ENCODE results near the gene EEFSEC.

The EEFSEC gene

DNA sequence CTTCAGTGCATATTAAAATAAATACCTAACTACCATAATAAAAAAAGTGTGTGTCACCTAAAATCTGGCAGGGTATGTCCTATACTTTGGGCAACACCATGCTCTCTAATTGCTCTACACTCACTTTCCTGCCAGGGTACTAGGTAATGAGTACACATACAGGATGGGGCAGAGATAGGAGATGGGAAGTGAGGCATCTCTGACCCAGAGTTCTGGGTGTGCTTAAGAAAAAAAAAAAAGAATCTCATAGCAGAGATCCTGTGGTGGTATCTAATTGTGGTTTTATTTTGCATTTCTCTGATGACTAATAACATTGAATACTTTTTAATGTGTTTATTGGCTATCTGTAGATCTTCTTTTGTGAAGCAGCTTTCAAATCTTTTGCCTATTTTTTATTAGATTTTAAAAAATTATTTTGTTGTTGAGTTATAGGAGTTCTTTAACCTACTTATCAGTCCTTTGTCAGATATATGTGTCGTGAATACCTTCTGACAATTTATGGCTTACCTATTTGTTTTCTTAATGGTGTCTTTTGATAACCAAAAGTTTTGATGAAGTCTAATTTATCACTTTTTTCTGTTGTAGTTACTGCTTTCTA lies 48.0 kb downstream of the EEFSEC start:
- in situ Hi-C loops (cut with HindIII; ENCODE audit: low pct_ligation_motif_present, low pct_unique_long_range_greater_than_20kb, low sequenced_read_pairs) = no loop called here
- no peak for DNase-seq

DNA sequence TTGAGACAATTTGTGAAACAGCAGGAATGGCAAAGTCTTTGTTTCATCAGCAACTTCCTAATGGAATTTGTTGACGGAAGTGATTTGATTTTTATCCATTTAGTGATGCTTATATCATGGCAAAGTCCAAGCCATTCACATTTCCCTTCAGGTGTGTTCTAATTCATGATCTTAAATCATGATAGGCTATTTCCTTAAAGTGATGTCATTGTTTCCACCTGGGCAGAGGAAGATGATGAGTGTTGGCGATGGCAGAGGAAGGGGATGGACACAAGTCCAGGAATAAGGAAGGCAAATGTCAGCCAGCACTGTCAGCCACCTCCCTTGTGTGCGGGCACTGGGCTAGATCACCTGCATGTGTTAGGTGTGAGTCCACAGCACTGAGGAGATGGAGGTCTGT lies 49.9 kb downstream of the EEFSEC start:
- in situ Hi-C loops (cut with HindIII; ENCODE audit: low pct_ligation_motif_present, low pct_unique_long_range_greater_than_20kb, low sequenced_read_pairs) = no loop called here
- no peak for DNase-seq

DNA sequence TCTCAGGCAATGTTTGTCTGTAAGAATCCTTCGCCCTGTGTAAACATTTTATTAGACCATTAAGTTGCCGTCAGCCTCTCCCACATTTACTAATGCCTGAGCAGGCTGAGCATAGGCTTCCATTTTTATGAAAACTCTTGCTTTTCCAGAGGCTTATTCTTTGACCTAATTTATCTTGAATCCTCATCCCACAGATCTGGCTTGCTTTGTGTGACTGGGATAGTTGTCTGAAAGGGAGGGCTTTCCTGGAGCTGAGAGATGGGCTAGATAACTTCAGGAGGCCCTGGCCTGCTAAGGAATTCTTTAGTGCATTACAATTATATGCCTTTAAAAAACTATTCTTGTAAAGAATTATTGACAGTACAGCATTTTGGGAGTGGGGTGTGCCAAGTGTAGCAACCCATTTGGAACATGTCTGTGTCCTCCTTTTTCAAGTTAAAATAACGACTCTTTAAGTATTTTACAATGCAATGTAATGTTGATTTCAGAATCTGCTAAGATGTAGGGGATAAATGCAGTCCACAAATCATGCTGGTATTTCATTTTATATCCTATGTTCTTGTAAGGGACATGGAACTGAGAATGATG lies 52.4 kb downstream of the EEFSEC start:
- in situ Hi-C loops (cut with HindIII; ENCODE audit: low pct_ligation_motif_present, low pct_unique_long_range_greater_than_20kb, low sequenced_read_pairs) = no loop called here
- no peak for DNase-seq

DNA sequence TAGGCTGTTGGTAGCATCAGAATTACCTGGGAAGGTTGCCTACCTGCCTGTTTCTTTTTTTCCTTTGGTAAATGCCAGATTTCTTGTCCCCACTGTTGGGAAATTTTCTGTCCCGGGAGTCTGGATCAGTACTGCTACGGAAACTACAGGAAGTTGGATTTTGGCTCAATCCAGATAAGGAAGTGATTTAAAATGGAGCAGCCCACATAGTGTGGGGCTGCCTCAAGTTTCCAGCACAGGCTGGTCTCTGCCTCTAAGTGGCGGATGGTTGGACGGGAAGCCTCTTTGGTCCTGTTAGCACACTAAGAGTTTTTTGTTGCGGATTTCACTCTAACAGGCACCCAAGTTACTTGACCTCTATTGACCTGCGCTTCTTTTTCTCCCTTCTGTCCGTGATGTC lies 54.7 kb downstream of the EEFSEC start:
- no peak for DNase-seq
- in situ Hi-C loops (cut with HindIII; ENCODE audit: low pct_ligation_motif_present, low pct_unique_long_range_greater_than_20kb, low sequenced_read_pairs) = no loop called here

DNA sequence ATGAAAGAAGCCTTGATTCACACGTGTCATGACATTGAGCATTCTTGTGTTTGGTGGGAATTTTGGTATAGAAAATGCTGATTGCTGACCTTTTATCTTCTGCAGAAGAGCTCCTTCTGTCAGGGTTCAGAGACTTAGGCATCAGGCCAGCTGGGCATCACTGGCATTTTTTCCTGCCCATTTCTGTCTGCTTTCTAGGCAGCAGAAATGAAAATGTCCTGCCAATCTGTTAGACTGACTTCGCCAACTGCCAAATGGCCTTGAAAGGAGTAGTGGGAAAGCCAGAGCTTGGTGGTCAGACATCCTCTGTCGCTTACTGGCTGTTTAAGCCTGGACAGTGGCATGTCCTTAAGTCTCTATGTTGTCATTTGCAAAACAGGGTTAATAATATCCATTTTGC lies 57.4 kb downstream of the EEFSEC start:
- in situ Hi-C loops (cut with HindIII; ENCODE audit: low pct_ligation_motif_present, low pct_unique_long_range_greater_than_20kb, low sequenced_read_pairs) = no loop called here
- no peak for DNase-seq

DNA sequence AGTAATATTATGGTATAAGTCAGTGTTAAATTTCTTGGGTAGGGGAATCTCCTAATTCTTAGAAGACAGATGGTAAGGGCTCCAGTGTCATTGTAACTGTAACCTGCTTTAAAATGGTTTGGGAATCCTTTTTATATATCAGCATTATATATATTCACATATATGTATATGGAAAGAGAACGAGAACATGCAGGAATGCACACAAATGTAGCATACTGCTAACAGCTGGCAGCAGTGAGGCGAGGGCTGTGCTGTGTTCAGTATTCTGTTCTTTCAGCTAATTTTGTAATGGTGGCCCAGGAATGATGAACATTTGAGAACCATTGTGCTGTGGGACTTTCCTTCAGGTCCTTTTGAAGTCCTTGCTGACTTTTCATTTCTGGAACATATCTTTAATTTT lies 60.8 kb downstream of the EEFSEC start:
- DNase-seq = no peak
- in situ Hi-C loops (cut with HindIII; ENCODE audit: low pct_ligation_motif_present, low pct_unique_long_range_greater_than_20kb, low sequenced_read_pairs) = no loop called here

DNA sequence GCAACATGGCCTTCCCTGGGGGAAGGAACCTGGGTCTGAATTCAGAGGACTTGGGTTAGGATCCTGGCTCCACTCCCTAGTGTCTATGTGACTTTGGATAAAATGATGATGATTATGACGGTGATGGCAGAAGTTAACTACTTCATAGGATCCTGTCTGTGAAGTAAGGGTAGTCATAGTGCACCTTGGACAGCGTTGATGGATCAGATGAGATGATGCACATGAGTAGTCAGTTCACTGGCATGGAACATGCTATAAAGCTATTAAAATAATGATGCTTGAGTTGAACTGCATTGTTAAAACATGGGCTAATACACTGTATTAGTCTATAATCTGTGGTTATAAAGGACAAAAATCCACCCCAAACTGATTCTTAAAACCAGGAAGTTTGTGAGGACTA lies 62.0 kb downstream of the EEFSEC start:
- peak; percentile 41 for DNase-seq
- in situ Hi-C loops (cut with HindIII; ENCODE audit: low pct_ligation_motif_present, low pct_unique_long_range_greater_than_20kb, low sequenced_read_pairs) = no loop called here

DNA sequence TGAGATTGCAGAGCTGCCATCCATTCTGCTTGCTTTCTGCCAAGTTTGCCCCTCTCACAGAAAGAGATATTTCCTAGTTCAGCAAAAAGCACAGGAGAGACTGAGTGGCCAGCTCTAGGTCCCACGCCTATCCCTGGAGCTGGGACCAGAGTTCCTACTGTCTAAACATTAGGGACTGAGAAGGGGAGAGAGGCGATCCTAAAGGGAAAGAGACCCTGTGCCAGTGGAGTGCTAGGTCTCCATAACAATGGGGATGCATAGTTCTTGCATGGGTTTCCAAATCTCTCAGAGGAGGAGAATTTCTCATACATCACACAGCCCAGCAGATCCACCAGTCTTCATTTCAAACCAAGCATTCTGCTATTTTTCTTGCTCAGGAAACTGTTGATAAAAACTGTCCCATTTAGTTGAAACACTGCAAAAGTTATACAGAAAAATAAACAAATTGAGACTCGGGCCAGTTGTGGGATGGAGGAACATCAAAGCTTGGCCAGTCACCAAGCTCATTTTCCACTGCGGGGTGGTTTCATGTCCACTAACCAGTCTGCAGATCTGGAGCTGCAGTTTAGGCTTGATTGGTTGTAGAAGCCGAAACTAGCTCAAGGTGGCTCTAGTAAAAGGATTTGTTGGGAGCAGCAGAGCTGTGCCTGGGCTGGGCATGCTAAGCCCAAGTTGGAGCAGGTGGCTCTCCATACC lies 62.7 kb downstream of the EEFSEC start:
- in situ Hi-C loops (cut with HindIII; ENCODE audit: low pct_ligation_motif_present, low pct_unique_long_range_greater_than_20kb, low sequenced_read_pairs) = no loop called here
- no peak for DNase-seq

DNA sequence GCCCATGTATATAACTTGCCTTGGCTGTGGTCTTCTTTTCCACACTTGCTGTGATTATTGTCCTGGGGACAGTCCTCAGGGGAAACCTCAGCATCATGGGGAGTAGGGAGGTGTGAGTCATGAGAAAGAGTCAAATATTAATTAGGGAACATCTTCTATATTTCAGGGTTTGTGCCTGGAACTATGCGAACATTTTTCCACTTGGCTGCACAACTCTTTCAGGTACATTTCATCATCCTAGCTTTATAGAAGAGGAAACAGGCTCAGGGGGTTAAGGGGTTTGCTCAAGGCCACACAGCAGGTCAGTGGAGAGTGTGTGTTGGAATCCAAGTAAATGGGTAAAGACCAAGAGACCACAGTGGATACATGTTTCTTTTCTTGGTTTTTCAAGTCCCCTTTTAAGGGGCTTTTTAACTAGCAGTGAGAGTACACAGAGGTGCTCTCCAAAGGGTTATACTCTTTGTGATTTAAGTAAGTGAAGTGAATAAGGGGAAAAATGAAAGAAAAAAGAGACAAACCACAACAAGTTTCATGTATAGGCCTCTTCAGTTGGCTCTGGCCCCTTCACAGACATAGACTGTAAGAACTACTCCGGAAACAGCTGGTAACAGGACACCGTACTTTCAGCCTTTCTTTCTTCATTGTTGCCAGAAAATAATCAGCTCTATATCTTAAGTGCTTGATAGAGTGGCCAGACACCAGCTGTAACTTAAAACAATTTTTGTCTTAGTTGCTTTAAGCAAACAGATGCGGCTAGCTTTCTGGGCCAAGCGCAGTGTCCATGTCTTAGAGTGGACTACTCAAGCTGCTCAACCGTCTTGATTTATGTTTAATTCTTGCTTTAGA lies 64.6 kb downstream of the EEFSEC start:
- in situ Hi-C loops (cut with HindIII; ENCODE audit: low pct_ligation_motif_present, low pct_unique_long_range_greater_than_20kb, low sequenced_read_pairs) = no loop called here
- peak; percentile 74 for DNase-seq

DNA sequence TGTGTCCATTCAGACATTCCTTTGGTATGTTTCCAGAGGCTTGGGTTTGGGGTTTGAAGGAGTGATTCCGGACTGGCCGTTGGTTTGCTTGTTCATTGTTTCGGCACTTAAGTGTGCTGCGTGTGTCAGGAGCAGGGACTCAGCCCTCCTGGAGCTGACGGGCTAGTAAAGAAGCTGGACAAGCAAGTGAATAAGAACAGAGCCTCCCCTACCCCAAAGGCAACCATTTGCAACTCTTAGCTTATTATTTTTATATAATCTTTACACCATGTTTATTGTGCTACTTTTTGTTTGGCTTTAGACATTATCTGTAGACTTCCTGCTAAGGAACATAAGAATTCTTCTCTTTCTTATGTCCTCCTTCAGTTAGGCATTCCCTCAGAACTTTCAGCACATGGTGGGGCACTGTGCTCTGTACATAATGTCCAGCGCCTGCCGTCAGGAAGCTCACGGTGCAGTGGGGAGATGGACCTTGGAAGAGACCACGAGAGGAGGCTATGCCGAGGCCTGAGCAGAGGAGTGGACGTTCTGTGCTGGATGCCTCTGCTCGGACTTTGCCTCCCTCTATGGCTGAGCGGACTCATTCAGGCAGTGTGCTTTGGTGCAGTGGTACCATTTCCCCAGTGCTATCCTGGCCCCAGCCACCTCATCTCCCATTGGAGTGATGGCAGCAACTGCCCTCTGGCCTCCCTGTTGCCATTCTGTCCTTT lies 65.4 kb downstream of the EEFSEC start:
- DNase-seq = no peak
- in situ Hi-C loops (cut with HindIII; ENCODE audit: low pct_ligation_motif_present, low pct_unique_long_range_greater_than_20kb, low sequenced_read_pairs) = no loop called here

DNA sequence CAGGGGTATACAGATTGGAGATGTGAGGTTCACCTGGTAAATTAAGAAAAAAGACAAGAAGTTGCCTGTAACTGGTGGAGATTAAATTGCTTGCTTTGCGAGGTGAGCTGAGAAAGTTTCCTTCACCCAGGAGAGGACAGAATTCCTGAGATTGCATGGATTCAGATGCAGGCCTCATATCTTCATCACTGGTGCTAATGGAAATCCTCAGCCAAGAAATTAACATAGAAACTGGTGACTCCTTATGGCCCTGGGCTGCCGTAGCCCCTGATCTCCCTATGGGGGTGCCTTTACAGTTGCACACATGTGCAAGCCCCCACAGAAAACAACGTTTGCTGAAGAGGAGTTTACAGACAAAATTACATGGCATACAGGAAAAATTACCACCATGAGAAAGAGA lies 68.0 kb downstream of the EEFSEC start:
- in situ Hi-C loops (cut with HindIII; ENCODE audit: low pct_ligation_motif_present, low pct_unique_long_range_greater_than_20kb, low sequenced_read_pairs) = no loop called here
- DNase-seq = no peak

DNA sequence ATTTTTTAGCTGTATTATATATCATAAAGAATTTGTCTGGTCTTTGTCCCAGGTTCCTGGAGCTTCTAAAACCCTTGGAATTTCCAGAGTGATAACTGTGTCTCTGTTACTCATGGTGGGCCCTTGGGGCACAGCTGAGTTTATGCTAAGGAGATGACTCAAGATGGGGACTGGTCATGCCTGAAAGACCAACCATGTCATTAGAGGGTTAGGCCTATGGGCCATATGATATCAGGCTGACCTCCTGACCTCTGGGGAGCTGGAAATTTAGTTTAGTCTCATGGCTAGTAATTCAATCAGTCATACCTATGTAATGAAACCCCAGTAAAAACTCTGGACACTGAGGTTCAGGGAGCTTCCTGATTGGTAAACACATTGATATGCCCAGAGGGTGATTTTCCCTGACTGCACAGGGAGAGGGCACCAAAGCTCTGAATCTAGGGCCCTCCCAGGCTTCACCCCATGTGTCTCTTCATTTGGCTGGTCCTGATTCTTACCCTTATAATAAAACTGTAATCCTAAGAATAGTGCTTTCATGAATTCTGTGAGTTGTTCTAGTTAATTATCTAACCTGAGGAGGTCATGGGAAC lies 69.6 kb downstream of the EEFSEC start:
- no peak for DNase-seq
- in situ Hi-C loops (cut with HindIII; ENCODE audit: low pct_ligation_motif_present, low pct_unique_long_range_greater_than_20kb, low sequenced_read_pairs) = no loop called here

DNA sequence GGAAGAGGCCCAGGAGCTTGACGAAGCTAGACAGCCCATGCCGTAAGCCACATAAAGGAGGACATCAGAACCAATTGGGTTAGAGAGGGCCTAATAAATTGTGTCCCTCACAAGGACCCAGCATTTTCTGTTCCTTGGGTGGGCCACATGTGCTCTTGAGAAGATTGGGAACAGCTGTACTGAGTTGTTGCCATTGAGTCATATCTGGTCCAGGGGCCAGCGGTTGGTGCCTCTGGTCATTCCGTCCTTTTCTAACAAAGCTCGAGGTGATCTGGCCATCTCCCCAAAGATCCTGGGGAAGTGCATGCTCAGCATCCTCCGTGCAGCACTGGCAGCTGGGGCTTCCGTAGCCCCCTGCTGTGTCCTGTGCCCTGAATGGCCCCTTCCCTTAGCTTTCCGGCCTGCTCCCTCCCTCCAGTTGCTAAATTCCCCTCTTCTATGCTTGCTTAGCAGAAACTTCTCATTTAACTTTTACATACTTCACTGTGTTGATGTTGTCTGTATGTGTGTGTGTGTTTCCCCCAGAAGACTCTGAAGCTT lies 73.0 kb downstream of the EEFSEC start:
- no peak for DNase-seq
- in situ Hi-C loops (cut with HindIII; ENCODE audit: low pct_ligation_motif_present, low pct_unique_long_range_greater_than_20kb, low sequenced_read_pairs) = no loop called here

DNA sequence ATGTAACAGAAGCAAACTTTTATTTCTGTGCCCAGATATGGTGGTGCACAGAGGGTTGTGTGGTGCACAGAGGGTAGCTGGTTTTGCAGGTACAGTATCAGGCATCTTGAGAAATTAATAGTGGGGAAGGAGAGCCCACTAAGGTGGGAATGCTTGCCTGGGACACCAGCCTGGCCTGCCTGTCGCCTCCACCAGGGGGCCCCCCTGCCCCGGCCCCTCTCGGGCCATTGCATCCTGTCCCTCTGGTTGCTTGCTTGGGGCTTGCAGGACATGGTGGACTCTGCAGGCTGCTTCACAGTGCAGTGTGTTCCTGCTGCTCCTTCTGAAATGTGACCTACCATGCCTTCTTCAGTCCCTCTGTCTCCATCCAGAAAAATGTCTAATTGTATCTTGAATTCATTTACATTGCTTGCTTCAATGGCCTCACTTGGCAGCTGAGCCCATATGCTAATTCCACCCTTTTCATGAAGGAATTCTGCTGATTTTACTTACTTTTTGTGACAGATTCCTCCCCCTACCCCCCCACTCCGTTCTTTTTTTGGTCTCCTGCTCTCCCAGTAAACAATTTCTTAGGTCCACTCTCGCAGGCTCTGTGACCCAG lies 73.6 kb downstream of the EEFSEC start:
- in situ Hi-C loops (cut with HindIII; ENCODE audit: low pct_ligation_motif_present, low pct_unique_long_range_greater_than_20kb, low sequenced_read_pairs) = no loop called here
- peak; percentile 6 for DNase-seq

DNA sequence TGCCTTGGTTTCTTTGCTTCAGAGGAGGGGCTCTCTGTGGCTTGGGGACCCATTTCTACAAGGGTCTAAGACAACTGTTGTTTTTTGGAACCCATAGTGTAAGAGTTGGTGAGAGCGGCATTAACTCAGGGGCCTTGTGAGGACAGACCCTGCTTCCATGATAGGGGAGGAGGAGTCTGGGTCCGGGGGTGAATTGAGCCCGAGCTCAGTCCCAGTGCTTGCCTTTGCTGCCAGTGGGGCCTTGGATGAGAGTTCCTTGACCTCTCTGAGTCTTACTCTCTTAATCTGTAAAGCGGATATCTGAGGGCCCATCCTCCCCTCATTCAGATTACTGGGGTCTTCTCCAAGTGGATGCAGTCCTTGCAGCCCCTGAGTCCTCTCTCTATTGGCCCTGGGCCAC lies 74.2 kb downstream of the EEFSEC start:
- in situ Hi-C loops (cut with HindIII; ENCODE audit: low pct_ligation_motif_present, low pct_unique_long_range_greater_than_20kb, low sequenced_read_pairs) = no loop called here
- DNase-seq = no peak

DNA sequence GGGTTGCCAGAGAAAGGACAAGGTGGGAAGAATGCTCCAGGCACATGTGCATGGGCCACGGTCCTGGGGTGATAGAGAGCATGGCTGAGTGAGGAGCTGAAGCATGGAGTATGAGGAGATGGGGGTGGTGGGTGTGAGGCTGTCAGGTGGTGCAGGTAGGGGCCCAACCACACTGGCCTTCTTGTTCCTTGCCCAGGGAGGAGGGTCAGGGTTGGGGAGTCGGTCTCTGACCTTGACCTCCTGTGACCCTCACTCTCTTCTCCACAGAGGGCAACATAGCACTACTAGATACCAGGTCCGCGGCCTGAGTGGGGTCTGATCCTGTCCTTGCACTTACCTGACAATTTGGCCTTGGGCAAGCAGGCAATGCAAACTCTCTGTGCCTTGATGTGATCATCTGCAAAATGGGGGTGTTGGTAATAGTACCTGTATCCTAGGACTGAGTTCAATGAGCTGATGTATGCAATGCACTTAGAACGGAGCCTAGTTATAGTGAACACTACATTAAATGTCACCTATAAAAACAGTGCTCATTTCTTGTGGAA lies 75.2 kb downstream of the EEFSEC start:
- no peak for DNase-seq
- in situ Hi-C loops (cut with HindIII; ENCODE audit: low pct_ligation_motif_present, low pct_unique_long_range_greater_than_20kb, low sequenced_read_pairs) = no loop called here

DNA sequence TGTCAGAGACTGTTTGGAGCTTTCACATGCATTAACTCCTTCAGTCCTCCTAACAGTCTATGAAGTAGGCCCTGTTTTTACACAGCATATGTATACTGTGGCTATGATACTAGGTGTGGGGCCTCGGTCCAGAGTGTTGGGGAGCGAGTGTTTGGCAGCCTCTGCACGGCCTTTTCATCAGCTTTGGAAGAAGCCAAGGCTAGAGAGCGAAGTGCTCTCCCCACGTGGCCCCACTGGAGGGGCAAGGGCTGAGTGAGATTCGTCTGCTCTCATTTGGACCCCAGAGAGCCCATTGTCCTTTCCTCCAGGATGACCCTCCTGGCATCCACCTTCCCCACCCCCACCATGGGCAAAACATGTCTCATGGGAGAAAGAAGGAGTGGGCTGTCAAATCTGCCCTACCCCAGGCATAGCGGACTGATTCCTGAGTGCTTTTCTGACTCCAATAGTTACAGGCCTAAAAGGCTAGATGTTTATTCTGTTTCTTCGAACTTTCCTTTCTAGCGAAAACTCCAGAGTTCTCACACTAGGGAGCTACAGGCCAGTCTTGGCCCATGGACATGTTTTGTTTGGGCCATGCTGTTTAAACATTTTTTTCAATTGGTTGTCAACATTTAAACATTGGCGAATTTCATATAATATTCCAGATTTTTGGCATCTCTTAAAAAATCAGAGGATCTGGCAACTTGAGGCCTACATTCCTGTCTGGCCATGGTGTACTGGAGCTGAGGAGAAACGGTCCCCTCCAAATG lies 76.0 kb downstream of the EEFSEC start:
- in situ Hi-C loops (cut with HindIII; ENCODE audit: low pct_ligation_motif_present, low pct_unique_long_range_greater_than_20kb, low sequenced_read_pairs) = no loop called here
- DNase-seq = no peak

All from ACHN (cell line).